IMR-90 (cell line): ENCODE data around the gene SORBS1. TPM values are rescaled to one million over a fixed set of nuclear protein-coding genes. Genes with fewer than 3 reads are reported as not detected.

Experiments
- ATAC-seq: fragments of 200-7000 bp; cut with Tn5 transposase; 2 replicates; pipeline ENCODE4 v1.9.1; 2020; ENCODE audit warnings: low read depth, mild to moderate bottlenecking, moderate library complexity
- BruUV-seq: library from RNA; stranded (reverse); fragments of 400-500 nt; replicated peaks from 2 replicates; lab custom pipeline; 2021; lab: Mats Ljungman, UMichigan
- CTCF ChIA-PET: fragments of 300-600 bp; formaldehyde crosslinking; extraction: SDS; loops from one replicate; lab custom pipeline; 2021; ENCODE audit warnings: antibody characterized with exemption; lab: Yijun Ruan, JAX
- POLR2A ChIA-PET: fragments of 300-600 bp; sonication (Branson Sonifier 250); formaldehyde crosslinking; loops from one replicate; lab custom pipeline; 2022; ENCODE audit warnings: antibody characterized with exemption; ENCODE audit not compliant: unreplicated experiment; lab: Charles Lee
- DNase-seq: peaks from one replicate; pipeline ENCODE4 v3.0.0; 2013
- H2AFZ ChIP-seq: replicated peaks from 2 replicates; pipeline ENCODE3; 2013; ENCODE audit warnings: low read length, mild to moderate bottlenecking; ENCODE audit not compliant: poor library complexity
- H2AK5ac ChIP-seq: 2 replicates; pipeline ENCODE4 v1.6.1; 2013; ENCODE audit warnings: low read depth, low read length, inconsistent platforms
- H2AK9ac ChIP-seq: replicated peaks from 2 replicates; pipeline ENCODE3; 2013; ENCODE audit warnings: mild to moderate bottlenecking, low read depth, low read length, moderate library complexity; ENCODE audit not compliant: poor library complexity
- H2BK120ac ChIP-seq: 2 replicates; pipeline ENCODE4 v1.6.1; 2013; ENCODE audit warnings: low read depth, low read length, inconsistent platforms
- H2BK15ac ChIP-seq: 3 replicates; pipeline ENCODE4 v1.6.1; 2013; ENCODE audit warnings: low read depth, low read length, inconsistent platforms
- H2BK20ac ChIP-seq: 2 replicates; pipeline ENCODE4 v1.6.1; 2013; ENCODE audit warnings: low read depth, mild to moderate bottlenecking, inconsistent platforms, low read length, moderate library complexity
- H2BK5ac ChIP-seq: 2 replicates; pipeline ENCODE4 v1.6.1; 2013; ENCODE audit warnings: mild to moderate bottlenecking, low read depth, low read length, inconsistent platforms; ENCODE audit not compliant: poor library complexity, severe bottlenecking
- H3K14ac ChIP-seq: replicated peaks from 2 replicates; pipeline ENCODE4 v1.6.1; 2013; ENCODE audit warnings: low read depth, low read length, inconsistent platforms
- H3K18ac ChIP-seq: 2 replicates; pipeline ENCODE4 v1.6.1; 2013; ENCODE audit warnings: low read depth, low read length, control low read depth
- H3K23ac ChIP-seq: 2 replicates; pipeline ENCODE4 v1.6.1; 2013; ENCODE audit warnings: low read depth, low read length, inconsistent platforms
- H3K27ac ChIP-seq: 2 replicates; pipeline ENCODE4 v1.5.1; 2013; ENCODE audit warnings: mild to moderate bottlenecking, control low read depth, low read length; ENCODE audit not compliant: insufficient read depth
- H3K27me3 ChIP-seq: 2 replicates; pipeline ENCODE4 v1.6.1; 2013; ENCODE audit warnings: low read length; ENCODE audit not compliant: control insufficient read depth, insufficient read depth
- H3K36me3 ChIP-seq: 2 replicates; pipeline ENCODE4 v1.6.1; 2013; ENCODE audit warnings: low read length, mixed read lengths; ENCODE audit not compliant: control insufficient read depth, insufficient read depth
- H3K4ac ChIP-seq: 2 replicates; pipeline ENCODE4 v1.6.1; 2013; ENCODE audit warnings: low read depth, low read length, inconsistent platforms
- H3K4me1 ChIP-seq: 2 replicates; pipeline ENCODE4 v1.6.1; 2013; ENCODE audit warnings: low read length, mixed read lengths; ENCODE audit not compliant: control insufficient read depth, insufficient read depth
- H3K4me2 ChIP-seq: 2 replicates; pipeline ENCODE4 v1.6.1; 2013; ENCODE audit warnings: low read depth, mild to moderate bottlenecking, control low read depth, low read length, moderate library complexity
- H3K4me3 ChIP-seq: 2 replicates; pipeline ENCODE4 v1.5.1; 2013; ENCODE audit warnings: low read depth, mild to moderate bottlenecking, control low read depth, low read length, moderate library complexity; ENCODE audit not compliant: insufficient read depth
- H3K56ac ChIP-seq: 2 replicates; pipeline ENCODE4 v1.6.1; 2013; ENCODE audit warnings: low read length, inconsistent platforms; ENCODE audit not compliant: insufficient read depth; ENCODE audit errors: extremely low read depth
- H3K79me1 ChIP-seq, 2 experiments: 2 replicates each; pipeline ENCODE4 v1.6.1; 2013; ENCODE audit warnings: low read length in 2 of 2, inconsistent platforms in 1 of 2, low read depth in 1 of 2
- H3K9ac ChIP-seq: 2 replicates; pipeline ENCODE4 v1.6.1; 2013; ENCODE audit warnings: low read depth, low read length, control low read depth
- H3K9me1 ChIP-seq: 2 replicates; pipeline ENCODE4 v1.6.1; 2013; ENCODE audit warnings: low read length, inconsistent platforms; ENCODE audit not compliant: insufficient read depth
- H3K9me3 ChIP-seq: 2 replicates; pipeline ENCODE4 v1.6.1; 2013; ENCODE audit warnings: low read length; ENCODE audit not compliant: control insufficient read depth, insufficient read depth
- H4K20me1 ChIP-seq: 2 replicates; pipeline ENCODE4 v1.6.1; 2013; ENCODE audit warnings: low read length, inconsistent platforms; ENCODE audit not compliant: insufficient read depth
- H4K5ac ChIP-seq: 2 replicates; pipeline ENCODE4 v1.6.1; 2013; ENCODE audit warnings: mild to moderate bottlenecking, low read depth, low read length, control low read depth
- H4K8ac ChIP-seq, 2 experiments: 2 replicates each; pipeline ENCODE4 v1.6.1; 2013; ENCODE audit warnings: low read depth in 2 of 2, low read length in 2 of 2, control low read depth in 1 of 2, inconsistent platforms in 1 of 2
- H4K91ac ChIP-seq: 2 replicates; pipeline ENCODE4 v1.6.1; 2013; ENCODE audit warnings: low read depth, low read length, inconsistent platforms; ENCODE audit not compliant: insufficient read depth
- BHLHE40 ChIP-seq: fragments of 150-350 bp; IDR thresholded peaks from 2 replicates; pipeline ENCODE4 v1.6.1; 2016; ENCODE audit warnings: mild to moderate bottlenecking, low read depth, low read length
- CEBPB ChIP-seq: IDR thresholded peaks from 2 replicates; pipeline ENCODE4 v1.6.1; 2012; ENCODE audit warnings: low read depth, low read length, improper control_type of control experiment
- CTCF ChIP-seq: conservative IDR thresholded peaks from 2 replicates; pipeline ENCODE4 v1.5.1; 2012; ENCODE audit warnings: mild to moderate bottlenecking, low read depth, low read length, improper control_type of control experiment
- ELK1 ChIP-seq: fragments of 150-350 bp; IDR thresholded peaks from 2 replicates; pipeline ENCODE4 v1.6.1; 2016; ENCODE audit warnings: low read depth, mild to moderate bottlenecking, low read length, moderate library complexity, borderline replicate concordance
- FOS ChIP-seq: fragments of 150-350 bp; IDR thresholded peaks from 2 replicates; pipeline ENCODE4 v1.6.1; 2016; ENCODE audit warnings: low read depth, low read length
- MAFK ChIP-seq: IDR thresholded peaks from 2 replicates; pipeline ENCODE4 v1.6.1; 2012; ENCODE audit warnings: low read depth, low read length, improper control_type of control experiment
- MAZ ChIP-seq: IDR thresholded peaks from 2 replicates; pipeline ENCODE4 v1.6.1; 2012; ENCODE audit warnings: low read depth, mild to moderate bottlenecking, low read length, improper control_type of control experiment, moderate library complexity, borderline replicate concordance
- NFE2L2 ChIP-seq: fragments of 150-350 bp; IDR thresholded peaks from 2 replicates; pipeline ENCODE4 v1.6.1; 2016; ENCODE audit warnings: low read depth, mild to moderate bottlenecking, low read length
- POLR2A ChIP-seq: IDR thresholded peaks from 2 replicates; pipeline ENCODE4 v1.6.1; 2012; ENCODE audit warnings: mild to moderate bottlenecking, low read depth, low read length
- RAD21 ChIP-seq: IDR thresholded peaks from 2 replicates; pipeline ENCODE4 v1.6.1; 2012; ENCODE audit warnings: low read length, improper control_type of control experiment
- RCOR1 ChIP-seq: IDR thresholded peaks from 2 replicates; pipeline ENCODE4 v1.6.1; 2012; ENCODE audit warnings: mild to moderate bottlenecking, low read length, improper control_type of control experiment; ENCODE audit not compliant: insufficient replicate concordance
- RFX5 ChIP-seq: IDR thresholded peaks from 2 replicates; pipeline ENCODE4 v1.8.0; 2012; ENCODE audit warnings: low read depth, mild to moderate bottlenecking, low read length, moderate library complexity
- SMC3 ChIP-seq: fragments of 150-350 bp; IDR thresholded peaks from 2 replicates; pipeline ENCODE4 v1.6.1; 2016; ENCODE audit warnings: low read depth, mild to moderate bottlenecking, antibody characterized with exemption, low read length, moderate library complexity
- WGBS, 2 experiments: methylation state at CpG; one replicate each; pipeline versions ENCODE4 v1.1.5 to v1.1.7; 2013; ENCODE audit warnings: missing lambda C conversion rate in 2 of 2; ENCODE audit not compliant: insufficient read length in 1 of 2; ENCODE audit errors: extremely low coverage in 2 of 2; 5-methylcytosine and 5-hydroxymethylcytosine counted together
- dilution Hi-C: fragments of 300-500 bp; cut with HindIII; formaldehyde crosslinking; loops from one replicate; pipeline ENCODE4 v1.14.3; 2018; ENCODE audit warnings: low sequenced_read_pairs; ENCODE audit not compliant: unreplicated experiment
- in situ Hi-C: fragments of 300-500 bp; cut with MboI; formaldehyde crosslinking; loops from 3 replicates; pipeline ENCODE4 v1.14.3; 2019; ENCODE audit warnings: low sequenced_read_pairs, inconsistent platforms, mixed read lengths
- intact Hi-C: fragments of 100-400 bp; cut with micrococcal nuclease; formaldehyde crosslinking; loops from 2 replicates; pipeline ENCODE4 v1.10.0; 2022
- polyA plus RNA-seq, 3 experiments: library from polyadenylated mRNA; depleted of rRNA; stranded (reverse); fragments of >200 nt; gene quantifications; 2 replicates each; pipeline ENCODE4 v1.2.3, GENCODE V29; 2012; ENCODE audit warnings: low replicate concordance in 1 of 3
- total RNA-seq: library from RNA; depleted of rRNA; stranded (reverse); fragments of >200 nt; gene quantifications from 2 replicates; pipeline ENCODE4 v1.2.3, GENCODE V29; 2012
- TF ChIP-seq, protein P1 (sequence below): fragments of 150-350 bp; IDR thresholded peaks from 2 replicates; pipeline ENCODE4 v1.6.1; 2017; ENCODE audit warnings: mild to moderate bottlenecking, antibody characterized with exemption, low read length, low read depth

The SORBS1 gene
- total and polyA plus RNA-seq, 2 of the 4 experiments (the other 2 are of a cell fraction): 0.18 to 0.32 TPM

DNA sequence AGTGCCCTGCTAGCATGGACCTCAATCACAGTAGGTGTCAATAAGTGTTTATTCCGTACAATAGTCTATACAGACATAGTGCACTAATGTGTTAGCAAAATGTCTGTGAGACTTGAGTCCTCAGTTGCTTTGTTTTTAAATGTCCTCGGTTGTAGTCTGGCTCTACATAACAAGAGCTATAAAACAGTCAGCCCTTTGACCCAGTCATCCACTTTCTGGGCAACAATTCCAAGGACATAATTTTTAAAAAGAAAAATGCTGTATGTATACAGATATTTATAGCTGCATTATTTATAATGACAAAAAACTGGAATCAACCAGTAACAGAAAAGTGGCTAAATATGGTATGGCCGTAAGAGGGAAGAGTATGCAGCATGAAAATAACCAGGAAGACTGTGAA is 267.5 kb downstream of the SORBS1 start:
- H2BK5ac ChIP-seq: no peak overlapping the region
- no peaks in the 10 kb centered on the region for H3K9me3 ChIP-seq
- no peak overlapping the region; the same call in 1 of the 2 replicates for H2AK5ac ChIP-seq
- H4K5ac ChIP-seq: no peak overlapping the region
- no peak overlapping the region for H2BK15ac ChIP-seq
- no peak overlapping the region; the same call in 1 of the 2 replicates for H3K18ac ChIP-seq
- 0 out of 2 replicates have a peak, but pooled peaks cover 9% of the 10 kb centered on the region for H3K9me1 ChIP-seq
- CTCF ChIA-PET: interaction anchor here (0.6 to 2.0 kb wide), 5 partner anchors 10 to 112 kb away, joined by 3 to 5 read pairs (median 3); no protein-coding TSS in a partner anchor
- ATAC-seq: no peak
- peak overlapping the region; percentile 40; the same call in 1 of the 2 replicates for H3K4ac ChIP-seq
- H2AK9ac ChIP-seq: no peak overlapping the region
- H4K8ac ChIP-seq: no peak overlapping the region
- H2AFZ ChIP-seq: no peak overlapping the region
- no peak for TF ChIP-seq RFX5
- TF ChIP-seq RCOR1: no peak
- no peak for TF ChIP-seq FOS
- TF ChIP-seq SMC3: no peak
- no peak for TF ChIP-seq MAFK
- TF ChIP-seq ELK1: no peak
- no peak for TF ChIP-seq BHLHE40
- no peak for TF ChIP-seq MAZ
- TF ChIP-seq POLR2A: no peak
- no peak for TF ChIP-seq NFE2L2
- no peak for TF ChIP-seq CEBPB
- TF ChIP-seq, protein P1, sequence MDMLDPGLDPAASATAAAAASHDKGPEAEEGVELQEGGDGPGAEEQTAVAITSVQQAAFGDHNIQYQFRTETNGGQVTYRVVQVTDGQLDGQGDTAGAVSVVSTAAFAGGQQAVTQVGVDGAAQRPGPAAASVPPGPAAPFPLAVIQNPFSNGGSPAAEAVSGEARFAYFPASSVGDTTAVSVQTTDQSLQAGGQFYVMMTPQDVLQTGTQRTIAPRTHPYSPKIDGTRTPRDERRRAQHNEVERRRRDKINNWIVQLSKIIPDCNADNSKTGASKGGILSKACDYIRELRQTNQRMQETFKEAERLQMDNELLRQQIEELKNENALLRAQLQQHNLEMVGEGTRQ: no peak
- TF ChIP-seq CTCF: no peak
- no peak for TF ChIP-seq RAD21
- peaks cover 10% of the 10 kb centered on the region for H4K20me1 ChIP-seq
- dilution Hi-C loops: no loop called here
- BruUV-seq: no TSS peak
- peak overlapping the region; percentile 75 for H2BK120ac ChIP-seq
- H3K36me3 ChIP-seq: no peaks in the 10 kb centered on the region
- DNase-seq: no peak
- H3K9ac ChIP-seq: no peak overlapping the region
- H3K27ac ChIP-seq: no peak overlapping the region
- no peak overlapping the region for H3K56ac ChIP-seq
- no peak overlapping the region for H3K4me3 ChIP-seq
- H3K27me3 ChIP-seq: no peaks in the 10 kb centered on the region
- H2BK20ac ChIP-seq: peak overlapping the region; percentile 66
- H3K14ac ChIP-seq: no peak overlapping the region
- peaks cover 13% of the 10 kb centered on the region for H3K4me1 ChIP-seq
- H3K23ac ChIP-seq: no peak overlapping the region
- POLR2A ChIA-PET: interaction anchor here (0.6 kb wide), 1 partner anchor 124 kb away, joined by 5 read pairs; no protein-coding TSS in a partner anchor
- in situ Hi-C loops: no loop called here
- H4K91ac ChIP-seq: peak overlapping the region; percentile 53; the same call in 1 of the 2 replicates
- intact Hi-C loops: loop anchor here (5.0 kb wide), 1 partner anchor 111 kb away; no protein-coding TSS in a partner anchor
- peaks cover 3 to 22% of the 10 kb centered on the region in 2 experiments; a peak in 2 of 4 replicates for H3K79me1 ChIP-seq
- no CpG with 5 or more reads among the region's 3 CpGs for WGBS, 2 experiments
- no peak overlapping the region for H3K4me2 ChIP-seq
